ENCODE measurements around the gene PHF20. TPM values are rescaled to one million over a fixed set of nuclear protein-coding genes. Genes with fewer than 3 reads are reported as not detected.

Gene PHF20
- total and polyA plus RNA-seq, 2 of the 13 experiments (the other 11 are each of a cell fraction or from before 2014, with no cell fraction given): 22.8 to 34.1 TPM

DNA sequence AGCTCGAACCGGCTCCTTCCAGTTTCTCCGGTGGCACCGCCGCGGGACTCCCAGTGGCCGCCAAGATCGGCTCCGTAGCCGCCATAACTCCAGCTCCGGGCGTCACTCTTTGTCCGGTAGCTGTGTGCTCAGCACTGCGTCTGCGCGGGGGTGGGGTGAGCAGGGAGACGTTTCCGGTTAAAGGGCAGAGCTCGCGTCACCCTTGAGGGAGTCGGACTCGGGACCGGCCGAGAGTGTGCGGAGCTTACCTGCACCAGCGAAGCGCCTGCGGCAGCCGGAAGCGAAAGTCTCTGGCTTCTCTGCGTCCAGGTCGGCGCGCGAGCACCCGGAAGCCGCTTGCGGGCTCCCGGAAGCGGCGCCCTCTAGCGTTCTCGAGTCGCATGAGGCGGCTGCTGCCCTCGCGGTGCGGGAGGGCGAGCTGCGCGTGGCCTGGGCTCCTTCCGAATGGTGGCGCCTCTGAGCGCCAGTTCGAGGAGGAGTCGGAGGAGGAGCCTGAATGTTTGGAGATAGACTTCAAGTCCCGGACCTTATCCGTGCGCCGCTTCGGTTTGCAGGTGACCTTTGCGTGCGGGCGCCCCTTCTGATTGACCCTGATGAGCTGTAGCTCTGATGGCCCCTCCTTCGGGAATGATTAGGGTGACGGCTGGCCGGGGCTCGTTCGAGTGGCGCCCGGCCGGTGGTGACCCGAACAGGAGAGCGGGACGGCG is 182.5 kb downstream of the PHF20 start, which contains the start of gene SCAND1 (continued):
- TF ChIP-seq ZNF431 (CRISPR knock-in tag; IDR thresholded peaks at IDR 0.05; ENCODE audit: borderline replicate concordance, low read depth): peak; percentile 93

GRCh38 chr20:35954907-35955251 is 183.1 kb downstream of the PHF20 start:
- Histone ChIP-seq H3K9ac (ENCODE audit: insufficient read depth, low read depth, low read length) (peak overlapping the region; percentile 99), H3K79me2 (ENCODE audit: insufficient read depth, low read length) (peaks cover 18% of the 10 kb centered on the region), H2AFZ (ENCODE audit: low read length) (peak overlapping the region; percentile 91), H3K27ac (ENCODE audit: extremely low read length, insufficient read depth, low read length) (peak overlapping the region; percentile 97), H3K9me3 (ENCODE audit: low read length) (no peaks in the 10 kb centered on the region), H3K4me3 (replicated peaks in 1 of 3; ENCODE audit: insufficient read depth in 1 of 3, low read depth in 2 of 3, low read length in 3 of 3) (peak overlapping the region; percentile 74 to 99 (median 97)), H3K4me2 (ENCODE audit: low read depth, low read length) (peak overlapping the region; percentile 93), H3K4me1 (ENCODE audit: insufficient read depth, low read length) (peaks cover 23% of the 10 kb centered on the region), H3K36me3 (replicated peaks in 1 of 2; ENCODE audit: control insufficient read depth in 1 of 2, insufficient read depth in 2 of 2, low read length in 2 of 2) (no peaks in the 10 kb centered on the region; a peak in 1 of 5 replicates), H4K20me1 (ENCODE audit: insufficient read depth, low read length) (peaks cover 5% of the 10 kb centered on the region; the same call in 1 of the 2 replicates), H3K27me3 (ENCODE audit: control insufficient read depth in 1 of 2, insufficient read depth in 2 of 2, low read length in 2 of 2) (no peaks in the 10 kb centered on the region; a peak in 1 of 5 replicates)
- CTCF ChIA-PET (ENCODE audit: low intra/inter-chr PET ratio, low total read pairs): interaction anchor here (1.2 to 1.5 kb wide), 2 partner anchors 38 to 184 kb away, joined by 6 to 7 read pairs; no protein-coding TSS in a partner anchor
- POLR2A ChIA-PET: interaction anchor here (0.8 to 4.3 kb wide), 48 partner anchors 9 to 1962 kb away, joined by 3 to 72 read pairs (median 6); partner anchors contain the start of genes AAR2, CEP250, CPNE1 and EIF6
- intact Hi-C loops (cut with micrococcal nuclease; ENCODE audit: unreplicated experiment): no loop called here
- DNase-seq (ENCODE audit: low spot score): peak; percentile 58
- under 1% methylated on average over 19 of the region's 19 CpGs for WGBS (ENCODE audit: low lambda C conversion rate)
- FAIRE-seq: no peak
- in situ Hi-C loops (cut with HindIII; ENCODE audit: extremely low pct_ligation_motif_present, low pct_unique_long_range_greater_than_20kb): no loop called here
- TSS peak; percentile 94 for BruUV-seq (replicated peaks)
- ATAC-seq: peak; percentile 6
- TF ChIP-seq U2AF2 (IDR thresholded peaks at IDR 0.05; ENCODE audit: low read depth, low read length): 0 out of 2 replicates have a peak, but pooled peaks have one; percentile 14
- TF ChIP-seq, protein P1, sequence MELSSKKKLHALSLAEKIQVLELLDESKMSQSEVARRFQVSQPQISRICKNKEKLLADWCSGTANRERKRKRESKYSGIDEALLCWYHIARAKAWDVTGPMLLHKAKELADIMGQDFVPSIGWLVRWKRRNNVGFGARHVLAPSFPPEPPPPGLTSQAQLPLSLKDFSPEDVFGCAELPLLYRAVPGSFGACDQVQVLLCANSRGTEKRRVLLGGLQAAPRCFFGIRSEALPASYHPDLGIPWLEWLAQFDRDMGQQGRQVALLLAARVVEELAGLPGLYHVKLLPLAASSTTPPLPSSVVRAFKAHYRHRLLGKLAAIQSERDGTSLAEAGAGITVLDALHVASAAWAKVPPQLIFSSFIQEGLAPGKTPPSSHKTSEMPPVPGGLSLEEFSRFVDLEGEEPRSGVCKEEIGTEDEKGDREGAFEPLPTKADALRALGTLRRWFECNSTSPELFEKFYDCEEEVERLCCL (CRISPR knock-in tag; IDR thresholded peaks at IDR 0.05; ENCODE audit: borderline replicate concordance): peak; percentile 8; the same call in 1 of the 2 replicates
- no peak for TF ChIP-seq TEF (CRISPR knock-in tag; IDR thresholded peaks at IDR 0.05)
- no peak for TF ChIP-seq ZNF619 (CRISPR knock-in tag; IDR thresholded peaks at IDR 0.05)
- TF ChIP-seq ZBTB46 (CRISPR knock-in tag; IDR thresholded peaks at IDR 0.05; ENCODE audit: borderline replicate concordance): no peak
- TF ChIP-seq ZBTB26 (CRISPR knock-in tag; IDR thresholded peaks at IDR 0.05; ENCODE audit: borderline replicate concordance): 0 out of 2 replicates have a peak, but pooled peaks have one; percentile 1
- no peak for TF ChIP-seq ZNF264 (CRISPR knock-in tag; IDR thresholded peaks at IDR 0.05)
- no peak for TF ChIP-seq HNF1B (CRISPR knock-in tag; IDR thresholded peaks at IDR 0.05)
- no peak for TF ChIP-seq ZNF224 (CRISPR knock-in tag; IDR thresholded peaks at IDR 0.05)
- peak; percentile 100 for TF ChIP-seq MAFF (IDR thresholded peaks at IDR 0.05; ENCODE audit: low read depth, low read length)
- TF ChIP-seq MAFG (CRISPR knock-in tag; IDR thresholded peaks at IDR 0.05): peak; percentile 87
- no peak; the same call in 1 of the 2 replicates for TF ChIP-seq ZNF234 (CRISPR knock-in tag; conservative IDR thresholded peaks at IDR 0.05)
- peak; percentile 2; the same call in 1 of the 2 replicates for TF ChIP-seq NFE2L2 (IDR thresholded peaks at IDR 0.05; ENCODE audit: low read length)
- no peak for TF ChIP-seq ZNF768 (CRISPR knock-in tag; IDR thresholded peaks at IDR 0.05)
